Measurements from ENCODE around the gene WSCD2.

WSCD2 gene

GRCh38 chr12:108094056-108094649, 34.9 kb upstream of the WSCD2 start:
- Histone ChIP-seq H3K27me3 (ENCODE audit: insufficient read depth, low read length, poor library complexity) (no peaks in the 10 kb centered on the region), H4K20me1 (ENCODE audit: insufficient read depth, low read length) (no peaks in the 10 kb centered on the region), H3K4me3 (ENCODE audit: low read depth in 1 of 2, low read length in 2 of 2) (no peak overlapping the region), H3K27ac (ENCODE audit: low read length) (no peak overlapping the region), H2AFZ (ENCODE audit: low read depth, low read length) (no peak overlapping the region), H3K9ac (ENCODE audit: low read depth, low read length) (no peak overlapping the region), H3K4me2 (ENCODE audit: insufficient read depth, low read length) (no peak overlapping the region), H3K79me2 (ENCODE audit: insufficient read depth, low read length) (no peaks in the 10 kb centered on the region), H3K9me3 (ENCODE audit: insufficient read depth, low read length, severe bottlenecking) (no peaks in the 10 kb centered on the region), H3K4me1 (ENCODE audit: insufficient read depth, low read length) (no peaks in the 10 kb centered on the region), H3K36me3 (ENCODE audit: insufficient read depth, low read length) (no peaks in the 10 kb centered on the region)
- no peak for ATAC-seq (ENCODE audit: insufficient read depth, low read depth)
- no peak for TF ChIP-seq CTCF (IDR thresholded peaks at IDR 0.05; ENCODE audit: borderline replicate concordance, extremely low read depth, low read length, poor library complexity, severe bottlenecking)
- no peak for TF ChIP-seq EZH2 (IDR thresholded peaks at IDR 0.05; ENCODE audit: borderline replicate concordance, low read depth, low read length, severe bottlenecking)
- DNase-seq, result no peak

GRCh38 chr12:108097160-108097911, 31.8 kb upstream of the WSCD2 start:
- ATAC-seq (ENCODE audit: insufficient read depth, low read depth) (no peak), DNase-seq (no peak)
- Histone ChIP-seq H4K20me1 (ENCODE audit: insufficient read depth, low read length) (no peaks in the 10 kb centered on the region), H3K4me1 (ENCODE audit: insufficient read depth, low read length) (no peaks in the 10 kb centered on the region), H3K27ac (ENCODE audit: low read length) (no peak overlapping the region), H3K79me2 (ENCODE audit: insufficient read depth, low read length) (no peaks in the 10 kb centered on the region), H2AFZ (ENCODE audit: low read depth, low read length) (no peak overlapping the region), H3K4me2 (ENCODE audit: insufficient read depth, low read length) (no peak overlapping the region), H3K9me3 (ENCODE audit: insufficient read depth, low read length, severe bottlenecking) (no peaks in the 10 kb centered on the region), H3K4me3 (ENCODE audit: low read depth in 1 of 2, low read length in 2 of 2) (no peak overlapping the region), H3K27me3 (ENCODE audit: insufficient read depth, low read length, poor library complexity) (no peaks in the 10 kb centered on the region), H3K36me3 (ENCODE audit: insufficient read depth, low read length) (no peaks in the 10 kb centered on the region), H3K9ac (ENCODE audit: low read depth, low read length) (no peak overlapping the region)
- TF ChIP-seq EZH2 (IDR thresholded peaks at IDR 0.05; ENCODE audit: borderline replicate concordance, low read depth, low read length, severe bottlenecking), result no peak
- no peak for TF ChIP-seq CTCF (IDR thresholded peaks at IDR 0.05; ENCODE audit: borderline replicate concordance, extremely low read depth, low read length, poor library complexity, severe bottlenecking)

- Histone ChIP-seq H3K9me3 (ENCODE audit: insufficient read depth, low read length, severe bottlenecking) (no peaks in the 10 kb centered on the region), H3K27me3 (ENCODE audit: insufficient read depth, low read length, poor library complexity) (no peaks in the 10 kb centered on the region), H3K4me2 (ENCODE audit: insufficient read depth, low read length) (no peak overlapping the region), H2AFZ (ENCODE audit: low read depth, low read length) (no peak overlapping the region), H3K79me2 (ENCODE audit: insufficient read depth, low read length) (no peaks in the 10 kb centered on the region), H3K9ac (ENCODE audit: low read depth, low read length) (no peak overlapping the region), H3K36me3 (ENCODE audit: insufficient read depth, low read length) (no peaks in the 10 kb centered on the region), H4K20me1 (ENCODE audit: insufficient read depth, low read length) (no peaks in the 10 kb centered on the region), H3K4me3 (ENCODE audit: low read depth in 1 of 2, low read length in 2 of 2) (no peak overlapping the region), H3K4me1 (ENCODE audit: insufficient read depth, low read length) (no peaks in the 10 kb centered on the region), H3K27ac (ENCODE audit: low read length) (no peak overlapping the region)
- no peak for DNase-seq
- TF ChIP-seq CTCF (IDR thresholded peaks at IDR 0.05; ENCODE audit: borderline replicate concordance, extremely low read depth, low read length, poor library complexity, severe bottlenecking) (no peak), EZH2 (IDR thresholded peaks at IDR 0.05; ENCODE audit: borderline replicate concordance, low read depth, low read length, severe bottlenecking) (no peak)
- ATAC-seq (ENCODE audit: insufficient read depth, low read depth), result no peak
Observed at GRCh38 chr12:108098374-108098773, 30.7 kb upstream of the WSCD2 start.
